K562 (cell line): ENCODE results near the gene CTNNB1. TPM values are rescaled to one million over a fixed set of nuclear protein-coding genes. Genes with fewer than 3 reads are reported as not detected.
A peak's percentile ranks its signal among the peaks of the same experiment; 100 is the strongest.

Experiments used
- CCNT2 ChIP-seq: IDR thresholded peaks from 2 replicates; pipeline ENCODE4 v1.6.1; 2011; ENCODE audit warnings: borderline replicate concordance, low read depth, mild to moderate bottlenecking, moderate library complexity, mixed read lengths, low read length; ENCODE audit not compliant: insufficient read length; ENCODE audit errors: extremely low read depth
- KHSRP ChIP-seq: fragments of 450-650 bp; IDR thresholded peaks from 2 replicates; pipeline ENCODE4 v1.6.1; 2017
- L3MBTL2 ChIP-seq: fragments of 450-650 bp; IDR thresholded peaks from 2 replicates; pipeline ENCODE4 v1.6.1; 2016; ENCODE audit warnings: mild to moderate bottlenecking, moderate library complexity
- MCM2 ChIP-seq: fragments of 450-650 bp; IDR thresholded peaks from 2 replicates; pipeline ENCODE4 v1.6.1; 2017; ENCODE audit warnings: low read depth, mild to moderate bottlenecking
- NFE2L1 ChIP-seq: fragments of 450-650 bp; IDR thresholded peaks from 2 replicates; pipeline ENCODE4 v1.6.1; 2016; ENCODE audit warnings: missing genetic modification characterization, low read depth, mild to moderate bottlenecking, missing compliant biosample characterization, moderate library complexity, borderline replicate concordance
- NR2C1 ChIP-seq, 2 experiments: fragments of 450-650 bp; IDR thresholded peaks; 2 replicates each; pipeline ENCODE4 v1.6.1; 2017; ENCODE audit warnings: mild to moderate bottlenecking in 2 of 2, antibody characterized with exemption in 1 of 2, inconsistent platforms in 1 of 2, missing compliant biosample characterization in 1 of 2, missing genetic modification characterization in 1 of 2
- POLR2B ChIP-seq: fragments of 450-650 bp; IDR thresholded peaks from 2 replicates; pipeline ENCODE4 v1.6.1; 2018; ENCODE audit warnings: low read depth; ENCODE audit not compliant: partially characterized antibody
- RBM25 ChIP-seq: fragments of 200-400 bp; formaldehyde crosslinking; IDR thresholded peaks from 2 replicates; pipeline ENCODE4 v1.6.1; 2018; ENCODE audit warnings: low read length, low read depth, moderate library complexity; ENCODE audit not compliant: severe bottlenecking
- SMAD2 ChIP-seq: fragments of 150-350 bp; IDR thresholded peaks from 2 replicates; pipeline ENCODE4 v1.6.1; 2014; ENCODE audit warnings: low read depth, mild to moderate bottlenecking, low read length
- SREBF1 ChIP-seq: fragments of 150-350 bp; IDR thresholded peaks from 2 replicates; pipeline ENCODE4 v1.6.1; 2014; ENCODE audit warnings: antibody characterized with exemption, low read depth, low read length, borderline replicate concordance
- TBL1XR1 ChIP-seq, 2 experiments: IDR thresholded peaks; 2 replicates each; pipeline ENCODE4 v1.6.1; 2012; ENCODE audit warnings: improper control_type of control experiment in 2 of 2, low read length in 2 of 2, mild to moderate bottlenecking in 1 of 2
- ZNF551 ChIP-seq: fragments of 250-450 bp; sonication (Bioruptor Pico); IDR thresholded peaks from 2 replicates; pipeline ENCODE4 v1.5.0; 2021; ENCODE audit warnings: mild to moderate bottlenecking, moderate library complexity
- polyA plus RNA-seq, 8 experiments: library from polyadenylated mRNA; depleted of rRNA in 4 of 8; stranded (reverse) in 5 of 8; unstranded in 3 of 8; fragments of >200 nt; fragmentation: Nextera tagmentation in 2 of 8; fragmentation: Illumina TruSeq in 1 of 8; extraction: Ambion mirVana in 2 of 8; extraction: Trizol in 1 of 8; gene quantifications; 2 replicates each; pipeline versions ENCODE4 v1.2.1 to v1.2.3, GENCODE V29; 2011 to 2014; ENCODE audit warnings: inconsistent platforms in 1 of 8, missing spikeins in 1 of 8
- total RNA-seq, 7 experiments: library from RNA; depleted of rRNA in 6 of 7; stranded (reverse); fragments of >200 nt in 6 of 7; fragmentation: Illumina TruSeq in 2 of 7; extraction: Trizol in 2 of 7; gene quantifications; 2 replicates each; pipeline versions ENCODE4 v1.2.1 to v1.2.3, GENCODE V29; 2011 to 2021; ENCODE audit warnings: low replicate concordance in 1 of 7
- TF ChIP-seq, protein P1 (sequence below): fragments of 200-800 bp; sonication (Bioruptor generic); IDR thresholded peaks from 2 replicates; pipeline ENCODE4 v1.6.1; 2017; ENCODE audit warnings: missing genetic modification characterization, missing compliant biosample characterization
- TF ChIP-seq, protein P2 (sequence below): fragments of 200-600 bp; sonication (generic); IDR thresholded peaks from one replicate; pipeline ENCODE4 v1.6.1; 2012; ENCODE audit warnings: mild to moderate bottlenecking, low read depth, low read length, inconsistent platforms

Gene CTNNB1
- total and polyA plus RNA-seq, 9 of the 15 experiments (the other 6 are each of a cell fraction or from before 2014, with no cell fraction given) = 44.3 to 193 (median 154) TPM

DNA sequence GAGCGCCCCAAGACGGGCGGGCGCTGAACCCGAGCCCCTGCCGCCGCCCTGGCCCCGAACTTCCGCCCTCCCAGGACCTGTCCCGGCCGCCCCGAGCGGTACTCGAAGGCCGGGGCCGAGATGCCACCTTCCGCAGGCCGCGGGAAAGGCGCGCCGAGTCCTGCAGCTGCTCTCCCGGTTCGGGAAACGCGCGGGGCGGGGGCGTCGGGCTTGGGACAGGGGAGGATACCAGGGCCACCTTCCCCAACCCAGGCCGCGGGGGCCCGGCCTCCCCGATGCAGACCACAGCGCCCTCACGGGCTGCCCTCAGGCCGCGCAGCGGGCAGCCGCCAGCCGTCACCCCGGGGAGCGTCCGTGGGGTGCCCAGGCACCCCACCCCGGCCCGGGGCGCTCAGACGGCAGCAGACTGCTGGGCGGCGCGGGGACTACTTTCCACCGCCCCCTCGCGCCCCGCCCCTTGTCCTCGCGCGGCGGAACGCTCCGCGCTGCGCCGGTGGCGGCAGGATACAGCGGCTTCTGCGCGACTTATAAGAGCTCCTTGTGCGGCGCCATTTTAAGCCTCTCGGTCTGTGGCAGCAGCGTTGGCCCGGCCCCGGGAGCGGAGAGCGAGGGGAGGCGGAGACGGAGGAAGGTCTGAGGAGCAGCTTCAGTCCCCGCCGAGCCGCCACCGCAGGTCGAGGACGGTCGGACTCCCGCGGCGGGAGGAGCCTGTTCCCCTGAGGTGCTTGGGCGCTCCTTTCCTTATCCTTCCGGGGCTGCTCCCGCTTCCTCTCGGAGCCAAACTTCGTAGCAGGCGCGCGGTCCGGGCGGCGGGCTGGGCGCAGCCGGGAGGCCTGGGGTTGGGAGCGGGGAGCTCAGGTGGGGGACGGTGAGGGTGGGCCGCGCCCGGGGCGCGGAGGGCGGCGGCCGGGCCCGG lies at the start of gene CTNNB1 (continued):
- TF ChIP-seq L3MBTL2 (peak; percentile 83), TBL1XR1 (IDR thresholded peaks at IDR 0.05; ENCODE audit: low read length in 2 of 2) (peak; percentile 57 to 77; a peak in 2 of 4 replicates), POLR2B (peak; percentile 98), CCNT2 (peak; percentile 95), MCM2 (no peak), RBM25 (no peak), SREBF1 (no peak), KHSRP (no peak), NR2C1 (IDR thresholded peaks at IDR 0.05) (0 out of 2 replicates have a peak, but pooled peaks have one; percentile 18), NR2C1 (tag; IDR thresholded peaks at IDR 0.05) (peak; percentile 62; the same call in 1 of the 2 replicates), NFE2L1 (tag) (no peak), ZNF551 (CRISPR knock-in tag) (no peak), SMAD2 (no peak)
- TF ChIP-seq, protein P1, sequence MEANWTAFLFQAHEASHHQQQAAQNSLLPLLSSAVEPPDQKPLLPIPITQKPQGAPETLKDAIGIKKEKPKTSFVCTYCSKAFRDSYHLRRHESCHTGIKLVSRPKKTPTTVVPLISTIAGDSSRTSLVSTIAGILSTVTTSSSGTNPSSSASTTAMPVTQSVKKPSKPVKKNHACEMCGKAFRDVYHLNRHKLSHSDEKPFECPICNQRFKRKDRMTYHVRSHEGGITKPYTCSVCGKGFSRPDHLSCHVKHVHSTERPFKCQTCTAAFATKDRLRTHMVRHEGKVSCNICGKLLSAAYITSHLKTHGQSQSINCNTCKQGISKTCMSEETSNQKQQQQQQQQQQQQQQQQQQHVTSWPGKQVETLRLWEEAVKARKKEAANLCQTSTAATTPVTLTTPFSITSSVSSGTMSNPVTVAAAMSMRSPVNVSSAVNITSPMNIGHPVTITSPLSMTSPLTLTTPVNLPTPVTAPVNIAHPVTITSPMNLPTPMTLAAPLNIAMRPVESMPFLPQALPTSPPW = peak; percentile 99
- TF ChIP-seq, protein P2, sequence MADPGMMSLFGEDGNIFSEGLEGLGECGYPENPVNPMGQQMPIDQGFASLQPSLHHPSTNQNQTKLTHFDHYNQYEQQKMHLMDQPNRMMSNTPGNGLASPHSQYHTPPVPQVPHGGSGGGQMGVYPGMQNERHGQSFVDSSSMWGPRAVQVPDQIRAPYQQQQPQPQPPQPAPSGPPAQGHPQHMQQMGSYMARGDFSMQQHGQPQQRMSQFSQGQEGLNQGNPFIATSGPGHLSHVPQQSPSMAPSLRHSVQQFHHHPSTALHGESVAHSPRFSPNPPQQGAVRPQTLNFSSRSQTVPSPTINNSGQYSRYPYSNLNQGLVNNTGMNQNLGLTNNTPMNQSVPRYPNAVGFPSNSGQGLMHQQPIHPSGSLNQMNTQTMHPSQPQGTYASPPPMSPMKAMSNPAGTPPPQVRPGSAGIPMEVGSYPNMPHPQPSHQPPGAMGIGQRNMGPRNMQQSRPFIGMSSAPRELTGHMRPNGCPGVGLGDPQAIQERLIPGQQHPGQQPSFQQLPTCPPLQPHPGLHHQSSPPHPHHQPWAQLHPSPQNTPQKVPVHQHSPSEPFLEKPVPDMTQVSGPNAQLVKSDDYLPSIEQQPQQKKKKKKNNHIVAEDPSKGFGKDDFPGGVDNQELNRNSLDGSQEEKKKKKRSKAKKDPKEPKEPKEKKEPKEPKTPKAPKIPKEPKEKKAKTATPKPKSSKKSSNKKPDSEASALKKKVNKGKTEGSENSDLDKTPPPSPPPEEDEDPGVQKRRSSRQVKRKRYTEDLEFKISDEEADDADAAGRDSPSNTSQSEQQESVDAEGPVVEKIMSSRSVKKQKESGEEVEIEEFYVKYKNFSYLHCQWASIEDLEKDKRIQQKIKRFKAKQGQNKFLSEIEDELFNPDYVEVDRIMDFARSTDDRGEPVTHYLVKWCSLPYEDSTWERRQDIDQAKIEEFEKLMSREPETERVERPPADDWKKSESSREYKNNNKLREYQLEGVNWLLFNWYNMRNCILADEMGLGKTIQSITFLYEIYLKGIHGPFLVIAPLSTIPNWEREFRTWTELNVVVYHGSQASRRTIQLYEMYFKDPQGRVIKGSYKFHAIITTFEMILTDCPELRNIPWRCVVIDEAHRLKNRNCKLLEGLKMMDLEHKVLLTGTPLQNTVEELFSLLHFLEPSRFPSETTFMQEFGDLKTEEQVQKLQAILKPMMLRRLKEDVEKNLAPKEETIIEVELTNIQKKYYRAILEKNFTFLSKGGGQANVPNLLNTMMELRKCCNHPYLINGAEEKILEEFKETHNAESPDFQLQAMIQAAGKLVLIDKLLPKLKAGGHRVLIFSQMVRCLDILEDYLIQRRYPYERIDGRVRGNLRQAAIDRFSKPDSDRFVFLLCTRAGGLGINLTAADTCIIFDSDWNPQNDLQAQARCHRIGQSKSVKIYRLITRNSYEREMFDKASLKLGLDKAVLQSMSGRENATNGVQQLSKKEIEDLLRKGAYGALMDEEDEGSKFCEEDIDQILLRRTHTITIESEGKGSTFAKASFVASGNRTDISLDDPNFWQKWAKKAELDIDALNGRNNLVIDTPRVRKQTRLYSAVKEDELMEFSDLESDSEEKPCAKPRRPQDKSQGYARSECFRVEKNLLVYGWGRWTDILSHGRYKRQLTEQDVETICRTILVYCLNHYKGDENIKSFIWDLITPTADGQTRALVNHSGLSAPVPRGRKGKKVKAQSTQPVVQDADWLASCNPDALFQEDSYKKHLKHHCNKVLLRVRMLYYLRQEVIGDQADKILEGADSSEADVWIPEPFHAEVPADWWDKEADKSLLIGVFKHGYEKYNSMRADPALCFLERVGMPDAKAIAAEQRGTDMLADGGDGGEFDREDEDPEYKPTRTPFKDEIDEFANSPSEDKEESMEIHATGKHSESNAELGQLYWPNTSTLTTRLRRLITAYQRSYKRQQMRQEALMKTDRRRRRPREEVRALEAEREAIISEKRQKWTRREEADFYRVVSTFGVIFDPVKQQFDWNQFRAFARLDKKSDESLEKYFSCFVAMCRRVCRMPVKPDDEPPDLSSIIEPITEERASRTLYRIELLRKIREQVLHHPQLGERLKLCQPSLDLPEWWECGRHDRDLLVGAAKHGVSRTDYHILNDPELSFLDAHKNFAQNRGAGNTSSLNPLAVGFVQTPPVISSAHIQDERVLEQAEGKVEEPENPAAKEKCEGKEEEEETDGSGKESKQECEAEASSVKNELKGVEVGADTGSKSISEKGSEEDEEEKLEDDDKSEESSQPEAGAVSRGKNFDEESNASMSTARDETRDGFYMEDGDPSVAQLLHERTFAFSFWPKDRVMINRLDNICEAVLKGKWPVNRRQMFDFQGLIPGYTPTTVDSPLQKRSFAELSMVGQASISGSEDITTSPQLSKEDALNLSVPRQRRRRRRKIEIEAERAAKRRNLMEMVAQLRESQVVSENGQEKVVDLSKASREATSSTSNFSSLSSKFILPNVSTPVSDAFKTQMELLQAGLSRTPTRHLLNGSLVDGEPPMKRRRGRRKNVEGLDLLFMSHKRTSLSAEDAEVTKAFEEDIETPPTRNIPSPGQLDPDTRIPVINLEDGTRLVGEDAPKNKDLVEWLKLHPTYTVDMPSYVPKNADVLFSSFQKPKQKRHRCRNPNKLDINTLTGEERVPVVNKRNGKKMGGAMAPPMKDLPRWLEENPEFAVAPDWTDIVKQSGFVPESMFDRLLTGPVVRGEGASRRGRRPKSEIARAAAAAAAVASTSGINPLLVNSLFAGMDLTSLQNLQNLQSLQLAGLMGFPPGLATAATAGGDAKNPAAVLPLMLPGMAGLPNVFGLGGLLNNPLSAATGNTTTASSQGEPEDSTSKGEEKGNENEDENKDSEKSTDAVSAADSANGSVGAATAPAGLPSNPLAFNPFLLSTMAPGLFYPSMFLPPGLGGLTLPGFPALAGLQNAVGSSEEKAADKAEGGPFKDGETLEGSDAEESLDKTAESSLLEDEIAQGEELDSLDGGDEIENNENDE = no peak
